SK-N-SH (cell line): Measurements from ENCODE around the gene FYCO1. TPM values are rescaled to one million over a fixed set of nuclear protein-coding genes. Genes with fewer than 3 reads are reported as not detected.

ENCODE experiments used
- CTCF ChIA-PET: fragments of 300-600, 350-600 bp; formaldehyde crosslinking; extraction: SDS; loops from one replicate; lab custom pipeline; 2021; lab: Yijun Ruan, JAX
- POLR2A ChIA-PET: fragments of 350-600 bp; sonication (Branson Sonifier 250); formaldehyde crosslinking; extraction: SDS; loops from one replicate; lab custom pipeline; 2020; ENCODE audit warnings: antibody characterized with exemption, inconsistent platforms; lab: Yijun Ruan, JAX
- DNase-seq: peaks from one replicate; pipeline ENCODE4 v3.0.0; 2012
- H2AFZ ChIP-seq: fragments of 200-600 bp; sonication (generic); 2 replicates; pipeline ENCODE4 v1.8.1; 2016; ENCODE audit warnings: antibody characterized with exemption, mild to moderate bottlenecking, low read depth
- H3F3A ChIP-seq: fragments of 200-600 bp; sonication (generic); replicated peaks from 2 replicates; pipeline ENCODE3; 2016; ENCODE audit warnings: antibody characterized with exemption, mild to moderate bottlenecking; ENCODE audit not compliant: insufficient read depth
- H3K27ac ChIP-seq, 2 experiments: fragments of 200-500 bp in 1 of 2; fragments of 200-600 bp in 1 of 2; sonication (Bioruptor generic) in 1 of 2; sonication (generic), shearing (Covaris generic) in 1 of 2; 2 replicates each; pipeline versions ENCODE4 v1.5.1 to v1.6.1; 2014 to 2016; ENCODE audit warnings: low read depth in 2 of 2, inconsistent platforms in 1 of 2, low read length in 1 of 2, mild to moderate bottlenecking in 1 of 2, mixed read lengths in 1 of 2
- H3K27me3 ChIP-seq: fragments of 200-600 bp; sonication (generic), shearing (Covaris generic); 2 replicates; pipeline ENCODE4 v1.6.1; 2016; ENCODE audit warnings: mixed run types; ENCODE audit not compliant: insufficient read depth
- H3K36me3 ChIP-seq, 2 experiments: fragments of 200-500 bp in 1 of 2; fragments of 200-600 bp in 1 of 2; sonication (Bioruptor generic) in 1 of 2; sonication (generic) in 1 of 2; replicated peaks in 1 of 2; 2 replicates each; pipeline versions ENCODE3 to v1.5.1; 2014 to 2016; ENCODE audit warnings: low read length in 1 of 2, mild to moderate bottlenecking in 1 of 2; ENCODE audit not compliant: insufficient read depth in 2 of 2, control insufficient read depth in 1 of 2
- H3K4me1 ChIP-seq, 2 experiments: fragments of 200-500 bp in 1 of 2; fragments of 200-600 bp in 1 of 2; sonication (Bioruptor generic) in 1 of 2; sonication (generic), shearing (Covaris generic) in 1 of 2; 2 replicates each; pipeline versions ENCODE4 v1.5.1 to v1.6.1; 2014 to 2016; ENCODE audit warnings: low read depth in 1 of 2, low read length in 1 of 2, mixed run types in 1 of 2; ENCODE audit not compliant: insufficient read depth in 2 of 2, control insufficient read depth in 1 of 2
- H3K4me2 ChIP-seq: fragments of 200-600 bp; sonication (generic), shearing (Covaris generic); 2 replicates; pipeline ENCODE4 v1.6.1; 2017; ENCODE audit warnings: mixed run types
- H3K4me3 ChIP-seq, 2 experiments: fragments of 200-500 bp in 1 of 2; fragments of 200-600 bp in 1 of 2; sonication (Bioruptor generic) in 1 of 2; sonication (generic), shearing (Covaris generic) in 1 of 2; 2 replicates each; pipeline versions ENCODE4 v1.5.1 to v1.8.1; 2014 to 2016; ENCODE audit warnings: low read depth in 2 of 2, inconsistent platforms in 1 of 2, low read length in 1 of 2, mild to moderate bottlenecking in 1 of 2, mixed read lengths in 1 of 2, moderate library complexity in 1 of 2
- H3K79me2 ChIP-seq: fragments of 200-600 bp; sonication (generic); 2 replicates; pipeline ENCODE4 v1.8.1; 2017; ENCODE audit warnings: mild to moderate bottlenecking; ENCODE audit not compliant: insufficient read depth
- H3K9ac ChIP-seq: fragments of 200-600 bp; sonication (generic); 2 replicates; pipeline ENCODE4 v1.6.1; 2017; ENCODE audit warnings: mixed run types
- H3K9me2 ChIP-seq: fragments of 200-600 bp; sonication (generic); 2 replicates; pipeline ENCODE4 v1.6.1; 2017; ENCODE audit warnings: mixed run types
- H3K9me3 ChIP-seq: fragments of 200-600 bp; sonication (generic); 2 replicates; pipeline ENCODE4 v1.6.1; 2017; ENCODE audit warnings: mixed run types, mild to moderate bottlenecking, moderate library complexity
- H4K20me1 ChIP-seq: fragments of 200-600 bp; sonication (generic); 2 replicates; pipeline ENCODE4 v1.6.1; 2017; ENCODE audit warnings: mild to moderate bottlenecking, mixed run types; ENCODE audit not compliant: insufficient read depth
- CHD2 ChIP-seq: fragments of 150-350 bp; IDR thresholded peaks from 2 replicates; pipeline ENCODE4 v1.6.1; 2018; ENCODE audit warnings: low read length; ENCODE audit not compliant: partially characterized antibody
- ELF1 ChIP-seq: IDR thresholded peaks from 2 replicates; pipeline ENCODE4 v1.4.0; 2012
- EP300 ChIP-seq, 2 experiments: IDR thresholded peaks; 2 replicates each; pipeline versions ENCODE4 v1.4.0 to v1.6.1; 2012; ENCODE audit warnings: borderline replicate concordance in 1 of 2, low read depth in 1 of 2, low read length in 1 of 2
- EZH2phosphoT487 ChIP-seq: fragments of 200-600 bp; sonication (generic); IDR thresholded peaks from 2 replicates; pipeline ENCODE4 v1.6.1; 2017; ENCODE audit warnings: low read depth, mixed run types, mild to moderate bottlenecking, antibody characterized with exemption, moderate library complexity, borderline replicate concordance
- FOSL2 ChIP-seq: IDR thresholded peaks from 2 replicates; pipeline ENCODE4 v1.4.0; 2012; ENCODE audit warnings: low read depth, mild to moderate bottlenecking, moderate library complexity, borderline replicate concordance
- GATA2 ChIP-seq: sonication (generic); formaldehyde crosslinking; IDR thresholded peaks from 2 replicates; pipeline ENCODE4 v1.5.0; 2020; ENCODE audit warnings: mild to moderate bottlenecking, missing genetic modification reagents
- JUND ChIP-seq: IDR thresholded peaks from 2 replicates; pipeline ENCODE4 v1.4.0; 2012
- MXI1 ChIP-seq: IDR thresholded peaks from 2 replicates; pipeline ENCODE4 v1.6.1; 2012; ENCODE audit warnings: mild to moderate bottlenecking, low read depth, low read length, improper control_type of control experiment
- NFIC ChIP-seq: IDR thresholded peaks from 2 replicates; pipeline ENCODE4 v1.4.0; 2012; ENCODE audit warnings: borderline replicate concordance
- NRF1 ChIP-seq: IDR thresholded peaks from 2 replicates; pipeline ENCODE4 v1.6.1; 2012; ENCODE audit warnings: low read depth, mild to moderate bottlenecking, low read length
- RCOR1 ChIP-seq: fragments of 150-350 bp; IDR thresholded peaks from 2 replicates; pipeline ENCODE4 v1.6.1; 2017; ENCODE audit warnings: antibody characterized with exemption, low read length
- RFX5 ChIP-seq: IDR thresholded peaks from 2 replicates; pipeline ENCODE4 v1.6.1; 2012; ENCODE audit warnings: mild to moderate bottlenecking, improper control_type of control experiment, low read length
- SIN3A ChIP-seq: IDR thresholded peaks from 2 replicates; pipeline ENCODE4 v1.6.1; 2012; ENCODE audit warnings: low read depth, mild to moderate bottlenecking, low read length, moderate library complexity, borderline replicate concordance
- SMC3 ChIP-seq: IDR thresholded peaks from 2 replicates; pipeline ENCODE4 v1.6.1; 2012; ENCODE audit warnings: low read depth, low read length, improper control_type of control experiment
- TAF1 ChIP-seq: IDR thresholded peaks from 2 replicates; pipeline ENCODE4 v1.6.1; 2012; ENCODE audit warnings: low read depth, mild to moderate bottlenecking, low read length, moderate library complexity, borderline replicate concordance
- TCF12 ChIP-seq: IDR thresholded peaks from 2 replicates; pipeline ENCODE4 v1.4.0; 2012
- TEAD4 ChIP-seq: IDR thresholded peaks from 2 replicates; pipeline ENCODE4 v1.4.0; 2012; ENCODE audit warnings: mild to moderate bottlenecking, borderline replicate concordance; ENCODE audit not compliant: insufficient read depth
- YY1 ChIP-seq: IDR thresholded peaks from 2 replicates; pipeline ENCODE4 v1.4.0; 2012; ENCODE audit warnings: low read depth, mild to moderate bottlenecking
- WGBS: methylation state at CpG from one replicate; pipeline ENCODE4 v1.1.6; 2017; ENCODE audit warnings: low lambda C conversion rate; 5-methylcytosine and 5-hydroxymethylcytosine counted together
- polyA plus RNA-seq, 3 experiments: library from polyadenylated mRNA; depleted of rRNA; stranded (reverse); fragments of >200 nt; gene quantifications; 2 replicates each; pipeline ENCODE4 v1.2.3, GENCODE V29; 2012
- TF ChIP-seq, protein P1 (sequence below): IDR thresholded peaks from 2 replicates; pipeline ENCODE4 v1.6.1; 2012; ENCODE audit warnings: mild to moderate bottlenecking, low read depth, low read length, moderate library complexity
- TF ChIP-seq, protein P2 (sequence below): IDR thresholded peaks from 2 replicates; pipeline ENCODE4 v1.4.0; 2012; ENCODE audit warnings: low read depth
- TF ChIP-seq, protein P3 (sequence below): fragments of 150-350 bp; IDR thresholded peaks from 2 replicates; pipeline ENCODE4 v1.6.1; 2016; ENCODE audit warnings: mild to moderate bottlenecking, low read depth, low read length
- TF ChIP-seq, protein P4 (sequence below): IDR thresholded peaks from 2 replicates; pipeline ENCODE4 v1.4.0; 2012; ENCODE audit warnings: low read depth, borderline replicate concordance
- TF ChIP-seq, protein P5 (sequence below): IDR thresholded peaks from 2 replicates; pipeline ENCODE4 v1.4.0; 2012; ENCODE audit warnings: low read depth, borderline replicate concordance

Gene FYCO1
- polyA plus RNA-seq, 1 of the 3 experiments (the other 2 are of a cell fraction), result 5.5 TPM

DNA sequence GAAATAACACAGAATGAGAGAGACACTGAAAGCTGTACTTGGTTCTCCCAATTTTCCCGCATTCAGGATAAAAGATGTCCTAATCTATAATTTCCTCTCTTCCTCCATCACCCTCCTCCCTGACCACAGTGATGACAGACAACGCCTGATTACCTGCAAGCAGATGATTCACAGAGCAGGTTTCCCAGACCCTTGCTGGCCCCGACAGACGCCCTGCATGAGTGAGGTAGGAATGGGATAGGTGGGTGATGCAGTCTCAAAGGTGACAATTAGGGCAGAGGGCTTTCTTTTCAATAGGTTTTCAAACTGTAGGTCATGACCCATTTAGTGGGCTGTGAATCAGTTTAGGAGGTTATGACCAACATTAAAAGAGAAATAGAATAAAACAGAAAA, 57.6 kb downstream of the FYCO1 start (continued):
- TF ChIP-seq CHD2 (no peak), YY1 (no peak), ELF1 (no peak), SIN3A (no peak), EP300 (IDR thresholded peaks at IDR 0.05; ENCODE audit: borderline replicate concordance in 1 of 2, low read depth in 1 of 2, low read length in 1 of 2) (no peak), FOSL2 (no peak), GATA2 (CRISPR knock-in tag) (no peak), RFX5 (no peak), EZH2phosphoT487 (no peak)
- TF ChIP-seq, all 33 proteins: peak for 0

DNA sequence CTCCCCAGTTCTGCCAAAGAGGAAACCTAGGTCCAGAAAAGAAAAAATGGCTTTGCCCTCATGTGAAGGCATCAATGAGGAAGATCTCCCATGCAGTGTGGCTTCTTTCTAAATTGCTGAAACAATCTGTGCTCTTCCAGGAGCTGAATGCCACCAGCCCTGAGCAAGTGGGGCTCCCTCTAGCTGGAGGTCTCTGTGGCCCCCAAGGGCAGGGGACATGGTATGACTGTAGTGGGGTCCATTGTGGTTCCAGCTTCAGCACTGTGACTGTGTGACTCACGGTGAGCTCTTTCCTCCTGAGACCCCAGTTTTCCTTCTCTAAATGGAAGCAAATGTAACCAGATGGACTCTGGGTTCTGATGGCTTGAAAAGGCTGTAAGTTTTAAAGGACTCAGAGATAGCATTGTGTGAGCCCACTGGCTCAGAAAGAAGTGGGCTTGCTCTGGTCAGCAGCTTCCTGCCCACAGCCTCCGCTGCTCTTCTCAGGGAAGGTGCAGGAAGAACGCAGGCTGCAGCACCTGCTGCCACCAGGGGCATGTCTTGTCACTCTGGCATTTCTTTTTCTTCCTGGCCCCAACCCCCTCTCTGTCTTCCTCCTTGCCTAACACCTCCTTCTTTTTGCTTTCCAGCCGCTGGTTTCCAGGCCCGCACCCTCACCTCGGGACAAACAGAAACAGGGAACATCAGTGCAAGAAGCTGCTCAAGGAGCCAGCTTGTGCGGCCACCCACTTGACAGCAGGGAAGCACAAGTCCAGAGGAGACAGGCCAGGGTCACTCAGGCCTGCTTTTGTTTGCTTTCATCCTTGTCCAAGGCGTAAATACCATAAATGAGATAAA, 58.2 kb downstream of the FYCO1 start:
- Histone ChIP-seq H4K20me1 (no peaks in the 10 kb centered on the region), H3K36me3 (peaks cover 28 to 43% of the 10 kb centered on the region in 2 experiments), H3K4me2 (no peak overlapping the region), H3K4me1 (peaks cover 0 to 10% of the 10 kb centered on the region in 2 experiments; a peak in 1 of 4 replicates), H2AFZ (no peak overlapping the region), H3F3A (no peaks in the 10 kb centered on the region), H3K79me2 (no peaks in the 10 kb centered on the region), H3K27me3 (no peaks in the 10 kb centered on the region), H3K4me3 (no peak overlapping the region), H3K9me3 (no peaks in the 10 kb centered on the region), H3K27ac (no peak overlapping the region), H3K9me2 (no peaks in the 10 kb centered on the region)
- ChIA-PET POLR2A (no interaction called here), CTCF (interaction anchor here (0.8 to 13.6 kb wide), 10 partner anchors 9 to 346 kb away, joined by 3 to 280 read pairs (median 5); no protein-coding TSS in a partner anchor)
- 85% methylated on average over 8 of the region's 8 CpGs for WGBS
- DNase-seq, result no peak
- TF ChIP-seq JUND (no peak), TAF1 (no peak), MXI1 (no peak), TEAD4 (no peak), EP300 (IDR thresholded peaks at IDR 0.05; ENCODE audit: borderline replicate concordance in 1 of 2, low read depth in 1 of 2, low read length in 1 of 2) (no peak), NRF1 (no peak), TCF12 (no peak), SMC3 (no peak), ELF1 (no peak), GATA2 (CRISPR knock-in tag) (no peak), CHD2 (no peak), RFX5 (no peak), RCOR1 (no peak), NFIC (no peak)
- TF ChIP-seq, protein P1, sequence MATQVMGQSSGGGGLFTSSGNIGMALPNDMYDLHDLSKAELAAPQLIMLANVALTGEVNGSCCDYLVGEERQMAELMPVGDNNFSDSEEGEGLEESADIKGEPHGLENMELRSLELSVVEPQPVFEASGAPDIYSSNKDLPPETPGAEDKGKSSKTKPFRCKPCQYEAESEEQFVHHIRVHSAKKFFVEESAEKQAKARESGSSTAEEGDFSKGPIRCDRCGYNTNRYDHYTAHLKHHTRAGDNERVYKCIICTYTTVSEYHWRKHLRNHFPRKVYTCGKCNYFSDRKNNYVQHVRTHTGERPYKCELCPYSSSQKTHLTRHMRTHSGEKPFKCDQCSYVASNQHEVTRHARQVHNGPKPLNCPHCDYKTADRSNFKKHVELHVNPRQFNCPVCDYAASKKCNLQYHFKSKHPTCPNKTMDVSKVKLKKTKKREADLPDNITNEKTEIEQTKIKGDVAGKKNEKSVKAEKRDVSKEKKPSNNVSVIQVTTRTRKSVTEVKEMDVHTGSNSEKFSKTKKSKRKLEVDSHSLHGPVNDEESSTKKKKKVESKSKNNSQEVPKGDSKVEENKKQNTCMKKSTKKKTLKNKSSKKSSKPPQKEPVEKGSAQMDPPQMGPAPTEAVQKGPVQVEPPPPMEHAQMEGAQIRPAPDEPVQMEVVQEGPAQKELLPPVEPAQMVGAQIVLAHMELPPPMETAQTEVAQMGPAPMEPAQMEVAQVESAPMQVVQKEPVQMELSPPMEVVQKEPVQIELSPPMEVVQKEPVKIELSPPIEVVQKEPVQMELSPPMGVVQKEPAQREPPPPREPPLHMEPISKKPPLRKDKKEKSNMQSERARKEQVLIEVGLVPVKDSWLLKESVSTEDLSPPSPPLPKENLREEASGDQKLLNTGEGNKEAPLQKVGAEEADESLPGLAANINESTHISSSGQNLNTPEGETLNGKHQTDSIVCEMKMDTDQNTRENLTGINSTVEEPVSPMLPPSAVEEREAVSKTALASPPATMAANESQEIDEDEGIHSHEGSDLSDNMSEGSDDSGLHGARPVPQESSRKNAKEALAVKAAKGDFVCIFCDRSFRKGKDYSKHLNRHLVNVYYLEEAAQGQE, result no peak
- TF ChIP-seq, protein P2, sequence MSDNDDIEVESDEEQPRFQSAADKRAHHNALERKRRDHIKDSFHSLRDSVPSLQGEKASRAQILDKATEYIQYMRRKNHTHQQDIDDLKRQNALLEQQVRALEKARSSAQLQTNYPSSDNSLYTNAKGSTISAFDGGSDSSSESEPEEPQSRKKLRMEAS, result no peak
- TF ChIP-seq, protein P3, sequence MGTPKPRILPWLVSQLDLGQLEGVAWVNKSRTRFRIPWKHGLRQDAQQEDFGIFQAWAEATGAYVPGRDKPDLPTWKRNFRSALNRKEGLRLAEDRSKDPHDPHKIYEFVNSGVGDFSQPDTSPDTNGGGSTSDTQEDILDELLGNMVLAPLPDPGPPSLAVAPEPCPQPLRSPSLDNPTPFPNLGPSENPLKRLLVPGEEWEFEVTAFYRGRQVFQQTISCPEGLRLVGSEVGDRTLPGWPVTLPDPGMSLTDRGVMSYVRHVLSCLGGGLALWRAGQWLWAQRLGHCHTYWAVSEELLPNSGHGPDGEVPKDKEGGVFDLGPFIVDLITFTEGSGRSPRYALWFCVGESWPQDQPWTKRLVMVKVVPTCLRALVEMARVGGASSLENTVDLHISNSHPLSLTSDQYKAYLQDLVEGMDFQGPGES, result no peak
- TF ChIP-seq, protein P4, sequence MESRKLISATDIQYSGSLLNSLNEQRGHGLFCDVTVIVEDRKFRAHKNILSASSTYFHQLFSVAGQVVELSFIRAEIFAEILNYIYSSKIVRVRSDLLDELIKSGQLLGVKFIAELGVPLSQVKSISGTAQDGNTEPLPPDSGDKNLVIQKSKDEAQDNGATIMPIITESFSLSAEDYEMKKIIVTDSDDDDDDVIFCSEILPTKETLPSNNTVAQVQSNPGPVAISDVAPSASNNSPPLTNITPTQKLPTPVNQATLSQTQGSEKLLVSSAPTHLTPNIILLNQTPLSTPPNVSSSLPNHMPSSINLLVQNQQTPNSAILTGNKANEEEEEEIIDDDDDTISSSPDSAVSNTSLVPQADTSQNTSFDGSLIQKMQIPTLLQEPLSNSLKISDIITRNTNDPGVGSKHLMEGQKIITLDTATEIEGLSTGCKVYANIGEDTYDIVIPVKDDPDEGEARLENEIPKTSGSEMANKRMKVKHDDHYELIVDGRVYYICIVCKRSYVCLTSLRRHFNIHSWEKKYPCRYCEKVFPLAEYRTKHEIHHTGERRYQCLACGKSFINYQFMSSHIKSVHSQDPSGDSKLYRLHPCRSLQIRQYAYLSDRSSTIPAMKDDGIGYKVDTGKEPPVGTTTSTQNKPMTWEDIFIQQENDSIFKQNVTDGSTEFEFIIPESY, result no peak
- TF ChIP-seq, protein P5, sequence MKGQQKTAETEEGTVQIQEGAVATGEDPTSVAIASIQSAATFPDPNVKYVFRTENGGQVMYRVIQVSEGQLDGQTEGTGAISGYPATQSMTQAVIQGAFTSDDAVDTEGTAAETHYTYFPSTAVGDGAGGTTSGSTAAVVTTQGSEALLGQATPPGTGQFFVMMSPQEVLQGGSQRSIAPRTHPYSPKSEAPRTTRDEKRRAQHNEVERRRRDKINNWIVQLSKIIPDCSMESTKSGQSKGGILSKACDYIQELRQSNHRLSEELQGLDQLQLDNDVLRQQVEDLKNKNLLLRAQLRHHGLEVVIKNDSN, result no peak
- TF ChIP-seq, all 33 proteins: peak for 0
- no peak overlapping the region for H3K9ac ChIP-seq
